HG03469 (cell line): Measurements from ENCODE around the gene SOX9.
"Not testable (repeated sequence)": the region's sequence is repeated elsewhere in the genome, so short reads cannot be mapped to it uniquely, and the experiment has no call there.

ENCODE experiments used
- ATAC-seq: cut with Tn5 transposase; IDR thresholded peaks from one replicate; pipeline ENCODE4 v1.9.1; 2021; ENCODE audit warnings: mild to moderate bottlenecking, moderate library complexity, moderate number of reproducible peaks; ENCODE audit not compliant: unreplicated experiment

SOX9 gene

GRCh38 chr17:72110942-72111318 lies 9.9 kb upstream of the SOX9 start:
- ATAC-seq = no peak

DNA sequence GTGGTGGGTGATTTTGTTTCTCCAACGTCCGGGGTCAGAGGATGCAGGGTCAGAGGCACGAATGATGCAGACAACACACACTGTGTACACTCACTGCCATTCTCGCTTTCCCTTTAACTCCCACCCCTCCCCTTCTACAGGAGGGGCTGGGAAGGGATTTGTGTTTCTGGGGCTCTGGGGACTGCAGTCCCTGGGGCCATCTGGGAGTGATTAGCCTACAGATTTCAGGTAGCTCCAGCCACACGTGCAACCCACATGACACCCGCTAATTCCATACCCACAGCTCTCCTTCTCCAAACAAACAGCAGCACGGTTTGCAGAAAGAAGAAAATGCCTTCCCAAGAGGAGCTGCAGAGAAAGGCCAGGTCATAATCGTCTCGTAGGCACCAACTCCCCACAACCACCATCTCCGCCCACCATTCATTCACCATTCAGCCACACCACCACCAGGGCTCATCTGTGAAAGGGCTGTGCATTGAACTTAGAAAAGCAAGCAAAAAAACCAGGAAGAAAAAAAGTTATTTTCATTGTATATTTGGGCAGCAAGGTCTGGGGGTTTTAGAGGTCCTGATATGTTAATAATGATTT lies 9.4 kb upstream of the SOX9 start:
- ATAC-seq = no peak

- not testable (repeated sequence) for ATAC-seq
Observed at GRCh38 chr17:72111926-72112325, 8.9 kb upstream of the SOX9 start.

DNA sequence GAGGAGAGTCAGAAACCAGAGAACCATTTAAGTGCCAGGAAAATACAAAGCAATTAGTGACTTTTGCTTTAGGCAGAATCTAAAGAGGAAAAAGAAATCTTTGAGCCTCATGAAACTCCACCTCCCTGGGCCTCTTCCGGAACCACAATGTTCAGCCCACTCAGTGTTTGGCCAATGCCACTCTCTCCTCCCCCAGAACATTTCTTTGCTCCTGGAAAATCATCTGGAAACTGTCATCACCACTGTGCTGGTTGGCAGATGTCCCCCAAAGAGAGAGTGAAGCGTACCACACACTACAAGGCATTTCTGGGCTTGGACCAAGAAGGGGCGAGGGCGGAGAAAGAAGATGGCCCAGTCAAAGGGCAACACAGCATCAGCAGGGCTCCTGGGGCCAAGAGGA lies 7.1 kb upstream of the SOX9 start:
- ATAC-seq = no peak

GRCh38 chr17:72115781-72116525 lies 4.9 kb upstream of the SOX9 start:
- no peak for ATAC-seq

DNA sequence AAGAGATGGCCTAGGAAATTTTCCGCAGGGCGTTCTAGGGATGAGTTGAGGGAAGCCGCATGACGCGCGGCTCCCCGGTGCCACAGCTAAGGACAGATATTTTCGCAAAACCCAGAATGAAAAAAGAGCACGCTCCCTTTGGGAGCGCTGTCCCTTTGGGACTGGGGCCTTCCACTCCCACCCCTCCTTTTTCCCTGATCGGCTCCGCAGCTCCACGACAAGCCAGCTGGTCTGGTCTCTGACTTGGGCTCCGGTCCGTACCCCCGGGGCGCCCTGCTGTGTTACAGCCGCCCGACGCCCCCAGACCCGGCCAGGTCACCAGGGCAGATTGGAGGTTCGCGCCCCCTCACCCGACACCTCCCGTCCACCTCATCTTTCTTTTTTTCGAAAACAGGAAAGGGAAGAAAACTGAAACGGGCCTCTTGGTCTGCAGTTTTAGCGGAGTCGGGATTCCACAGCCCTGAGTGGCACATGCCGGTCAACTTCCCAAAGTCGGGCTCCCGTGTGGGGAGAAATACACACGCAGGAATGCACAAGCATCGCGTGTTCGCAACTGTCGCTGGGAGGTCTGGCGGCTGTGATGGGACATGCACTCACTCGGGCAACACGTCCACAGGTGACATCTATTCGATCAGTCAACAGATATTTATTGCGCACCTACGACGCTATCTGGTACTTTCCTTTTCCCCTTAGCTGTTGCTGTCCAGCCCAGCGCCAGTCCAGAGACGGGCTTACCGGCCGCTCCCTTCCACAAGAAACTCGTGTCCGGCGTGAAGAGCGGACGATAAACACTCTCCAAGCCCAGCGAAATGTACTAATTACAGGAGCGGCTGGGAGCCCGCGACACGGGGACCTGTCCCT lies 3.9 kb upstream of the SOX9 start:
- no peak for ATAC-seq

GRCh38 chr17:72117535-72118334 lies 3.1 kb upstream of the SOX9 start:
- no peak for ATAC-seq

- ATAC-seq = no peak
Observed at GRCh38 chr17:72118335-72119076, 2.3 kb upstream of the SOX9 start.

DNA sequence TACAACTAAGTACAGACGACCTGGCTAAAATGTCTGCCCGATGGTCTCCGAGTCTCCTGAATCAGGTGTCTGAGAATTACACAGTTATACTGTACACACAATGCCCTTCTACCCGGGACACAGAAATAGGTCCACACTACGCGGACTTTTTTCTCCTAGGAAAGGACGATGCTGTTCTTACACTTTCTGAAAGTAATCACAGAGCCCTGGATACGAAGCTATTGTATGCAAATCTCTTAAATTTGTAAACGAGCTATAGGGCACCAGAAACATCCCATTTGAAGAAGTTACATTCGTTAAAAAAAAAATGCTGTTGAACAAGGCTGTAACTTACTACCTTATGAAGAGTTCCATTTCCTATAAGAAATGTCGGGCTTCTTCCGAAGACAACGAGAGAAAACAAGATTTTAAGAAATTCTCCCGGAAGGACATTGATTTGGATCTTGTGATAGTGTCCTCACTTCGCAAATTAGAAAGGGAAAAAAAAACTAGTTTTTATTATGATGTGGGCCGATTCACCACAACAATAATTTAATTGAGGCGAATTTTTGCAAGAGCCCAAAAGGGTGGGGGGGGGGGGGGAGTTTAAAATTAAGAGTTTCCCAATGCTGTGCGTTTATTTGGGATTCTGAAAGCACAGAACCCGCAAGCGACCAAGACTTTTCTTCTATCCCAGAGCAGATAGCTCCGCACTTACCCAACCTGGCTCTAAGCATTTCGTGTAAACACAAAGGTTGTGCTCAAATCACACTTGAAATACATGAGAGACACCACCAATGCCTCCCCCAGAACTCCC lies 1.5 kb upstream of the SOX9 start:
- no peak for ATAC-seq

DNA sequence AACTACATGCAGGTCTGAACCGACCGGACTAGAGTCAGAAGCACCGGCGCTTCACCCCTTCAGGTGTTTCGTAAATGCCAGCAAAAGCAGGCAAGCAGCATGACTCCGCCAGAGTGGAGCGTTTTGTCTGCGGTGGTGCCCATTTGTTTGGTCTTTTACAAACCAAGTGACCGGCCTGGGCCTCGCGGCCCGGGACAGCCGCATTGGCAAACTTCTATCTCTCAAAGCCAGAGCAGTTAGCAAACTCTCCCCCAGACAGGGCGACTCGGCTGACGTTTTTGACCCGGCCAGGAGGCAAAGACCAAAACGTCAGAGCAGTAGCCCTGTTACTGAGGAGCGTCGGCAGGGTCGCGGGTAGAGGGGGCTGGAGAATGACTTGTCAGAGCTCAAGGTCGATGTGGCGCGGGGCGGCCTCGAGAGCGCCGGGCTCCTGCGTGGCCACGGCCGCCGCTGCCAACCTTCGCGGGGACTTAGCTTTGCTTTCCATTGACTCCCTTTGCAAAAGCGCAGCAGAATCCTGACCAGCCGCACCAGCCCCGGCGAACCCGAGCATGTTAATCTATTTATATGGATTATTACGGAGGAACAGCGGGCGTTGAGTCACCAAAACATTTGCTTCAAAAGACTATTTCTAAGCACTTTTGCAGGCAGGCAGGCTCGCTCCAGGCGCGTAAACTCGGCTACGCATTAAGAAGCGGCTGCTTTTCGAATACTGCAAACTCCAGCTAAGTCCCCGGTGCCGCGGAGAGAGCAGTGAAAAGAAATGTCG lies 763 bp upstream of the SOX9 start:
- no peak for ATAC-seq

- no peak for ATAC-seq
Observed at GRCh38 chr17:72121164-72122009, 567 bp downstream of the SOX9 start.

DNA sequence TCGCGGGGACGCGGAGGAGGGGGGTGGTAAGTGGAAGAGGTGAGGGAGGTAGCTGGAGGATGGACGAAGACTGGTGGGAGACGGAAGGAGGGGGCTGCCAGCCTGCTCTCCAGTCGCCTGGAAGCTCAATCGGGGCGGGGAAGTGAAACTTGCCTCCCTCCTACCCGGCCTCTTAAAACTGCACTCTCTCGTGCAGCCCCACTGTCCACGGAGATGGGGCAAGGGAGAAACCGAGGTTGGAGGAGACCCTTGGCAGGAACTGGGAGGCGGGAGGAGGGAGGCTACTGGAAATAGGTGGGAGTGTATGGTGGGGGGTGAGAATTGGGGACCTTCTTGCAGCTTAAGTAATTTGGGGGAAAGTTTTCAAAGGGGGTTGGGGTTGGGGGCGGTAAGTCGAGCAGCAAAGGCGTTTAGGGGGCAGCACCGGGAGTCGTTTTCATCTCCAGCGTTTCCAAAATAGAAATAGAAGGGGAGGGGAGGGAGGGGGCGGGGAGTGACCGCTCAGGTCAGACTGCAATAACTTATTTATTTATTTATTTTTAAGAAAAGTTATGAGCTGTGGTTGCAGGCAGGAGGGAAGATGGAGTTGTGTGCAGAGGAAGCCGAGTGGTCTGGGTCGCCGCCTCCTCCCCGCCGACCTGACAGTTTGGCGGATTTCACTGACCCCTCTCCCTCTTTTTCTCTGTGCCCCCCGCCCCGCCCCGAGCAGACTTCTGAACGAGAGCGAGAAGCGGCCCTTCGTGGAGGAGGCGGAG lies 1.4 kb downstream of the SOX9 start:
- ATAC-seq = no peak

- ATAC-seq = no peak
Observed at GRCh38 chr17:72122765-72123529, 2.1 kb downstream of the SOX9 start.

DNA sequence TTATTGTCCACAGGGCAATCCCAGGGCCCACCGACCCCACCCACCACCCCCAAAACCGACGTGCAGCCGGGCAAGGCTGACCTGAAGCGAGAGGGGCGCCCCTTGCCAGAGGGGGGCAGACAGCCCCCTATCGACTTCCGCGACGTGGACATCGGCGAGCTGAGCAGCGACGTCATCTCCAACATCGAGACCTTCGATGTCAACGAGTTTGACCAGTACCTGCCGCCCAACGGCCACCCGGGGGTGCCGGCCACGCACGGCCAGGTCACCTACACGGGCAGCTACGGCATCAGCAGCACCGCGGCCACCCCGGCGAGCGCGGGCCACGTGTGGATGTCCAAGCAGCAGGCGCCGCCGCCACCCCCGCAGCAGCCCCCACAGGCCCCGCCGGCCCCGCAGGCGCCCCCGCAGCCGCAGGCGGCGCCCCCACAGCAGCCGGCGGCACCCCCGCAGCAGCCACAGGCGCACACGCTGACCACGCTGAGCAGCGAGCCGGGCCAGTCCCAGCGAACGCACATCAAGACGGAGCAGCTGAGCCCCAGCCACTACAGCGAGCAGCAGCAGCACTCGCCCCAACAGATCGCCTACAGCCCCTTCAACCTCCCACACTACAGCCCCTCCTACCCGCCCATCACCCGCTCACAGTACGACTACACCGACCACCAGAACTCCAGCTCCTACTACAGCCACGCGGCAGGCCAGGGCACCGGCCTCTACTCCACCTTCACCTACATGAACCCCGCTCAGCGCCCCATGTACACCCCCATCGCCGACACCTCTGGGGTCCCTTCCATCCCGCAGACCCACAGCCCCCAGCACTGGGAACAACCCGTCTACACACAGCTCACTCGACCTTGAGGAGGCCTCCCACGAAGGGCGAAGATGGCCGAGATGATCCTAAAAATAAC lies 3.0 kb downstream of the SOX9 start:
- no peak for ATAC-seq

GRCh38 chr17:72124438-72124775 lies 3.6 kb downstream of the SOX9 start:
- ATAC-seq = no peak
